AG04450 (cell line): ENCODE results near the gene RPS3A. TPM values are rescaled to one million over a fixed set of nuclear protein-coding genes. Genes with fewer than 3 reads are reported as not detected.

ENCODE experiments used
- CTCF ChIA-PET: fragments of 300-600, 350-600 bp; formaldehyde crosslinking; extraction: SDS; loops from one replicate; lab custom pipeline; 2022; ENCODE audit warnings: antibody characterized with exemption, inconsistent platforms; lab: Charles Lee
- POLR2A ChIA-PET: fragments of 350-600 bp; formaldehyde crosslinking; extraction: SDS; loops from one replicate; lab custom pipeline; 2021; ENCODE audit warnings: antibody characterized with exemption, inconsistent platforms; lab: Yijun Ruan, JAX
- DNase-seq: peaks from one replicate; pipeline ENCODE4 v3.0.0-alpha.2; 2011; ENCODE audit warnings: low read depth, low spot score
- H3K27ac ChIP-seq: one replicate; pipeline ENCODE4 v1.5.1; 2012; ENCODE audit warnings: low read depth, low read length, control low read depth
- H3K27me3 ChIP-seq: one replicate; pipeline ENCODE4 v1.6.0; 2012; ENCODE audit warnings: low read length; ENCODE audit not compliant: control insufficient read depth, insufficient read depth
- H3K4me3 ChIP-seq: 2 replicates; pipeline ENCODE4 v1.5.1; 2011; ENCODE audit warnings: mild to moderate bottlenecking, low read depth, low read length, control low read depth
- H3K9me3 ChIP-seq: 2 replicates; pipeline ENCODE4 v1.5.1; 2012; ENCODE audit warnings: low read length; ENCODE audit not compliant: control insufficient read depth, insufficient read depth
- CTCF ChIP-seq: IDR thresholded peaks from 2 replicates; pipeline ENCODE4 v1.5.1; 2011; ENCODE audit warnings: low read depth, low read length, control low read depth, inconsistent platforms
- polyA plus RNA-seq: library from polyadenylated mRNA; depleted of rRNA; stranded (reverse); fragments of >200 nt; gene quantifications from 2 replicates; pipeline ENCODE4 v1.2.3, GENCODE V29; 2011

The RPS3A gene
- polyA plus RNA-seq, 1 experiment = 4,190 TPM

- ChIA-PET CTCF (interaction anchor here (1.2 to 1.3 kb wide), 2 partner anchors 14 to 17 kb away, joined by 4 read pairs; no protein-coding TSS in a partner anchor), POLR2A (interaction anchor here (0.5 to 1.4 kb wide), 2 partner anchors 9 to 167 kb away, joined by 3 to 5 read pairs; no protein-coding TSS in a partner anchor)
- peak overlapping the region; percentile 97 for H3K4me3 ChIP-seq
- TF ChIP-seq CTCF = no peak
- no peak for DNase-seq
- H3K9me3 ChIP-seq = no peaks in the 10 kb centered on the region
- H3K27ac ChIP-seq = peak overlapping the region; percentile 87
- no peaks in the 10 kb centered on the region for H3K27me3 ChIP-seq
These were observed 569 bp downstream of the RPS3A start for GRCh38 chr4:151099976-151100417.

GRCh38 chr4:151100531-151100930 is 1.1 kb downstream of the RPS3A start:
- no peak for TF ChIP-seq CTCF
- no peak overlapping the region for H3K27ac ChIP-seq
- DNase-seq = no peak
- peak overlapping the region; percentile 97 for H3K4me3 ChIP-seq
- POLR2A ChIA-PET = interaction anchor here (1.4 kb wide), 1 partner anchor 8 kb away, joined by 5 read pairs; no protein-coding TSS in a partner anchor
- no peaks in the 10 kb centered on the region for H3K9me3 ChIP-seq
- no peaks in the 10 kb centered on the region for H3K27me3 ChIP-seq
- CTCF ChIA-PET = interaction anchor here (1.2 to 1.3 kb wide), 2 partner anchors 14 to 17 kb away, joined by 4 read pairs; no protein-coding TSS in a partner anchor

- CTCF ChIA-PET = interaction anchor here (1.6 kb wide), 1 partner anchor 14 kb away, joined by 7 read pairs; no protein-coding TSS in a partner anchor
These were observed 4.3 kb downstream of the RPS3A start for GRCh38 chr4:151103758-151104157.

GRCh38 chr4:151104621-151105020 is 5.2 kb downstream of the RPS3A start:
- H3K27ac ChIP-seq = no peak overlapping the region
- ChIA-PET CTCF (interaction anchor here (0.6 to 1.6 kb wide), 3 partner anchors 13 to 258 kb away, joined by 3 to 7 read pairs (median 3); no protein-coding TSS in a partner anchor), POLR2A (no interaction called here)
- no peaks in the 10 kb centered on the region for H3K9me3 ChIP-seq
- no peak for TF ChIP-seq CTCF
- DNase-seq = no peak
- H3K27me3 ChIP-seq = no peaks in the 10 kb centered on the region
- H3K4me3 ChIP-seq = no peak overlapping the region

More at GRCh38 chr4:151103758-151104157, 4.3 kb downstream of the RPS3A start:
- Histone ChIP-seq H3K27ac (no peak overlapping the region), H3K4me3 (no peak overlapping the region), H3K9me3 (no peaks in the 10 kb centered on the region), H3K27me3 (no peaks in the 10 kb centered on the region)
- no peak for TF ChIP-seq CTCF
- DNase-seq = no peak
- POLR2A ChIA-PET = no interaction called here

GRCh38 chr4:151105454-151106032 is 6.1 kb downstream of the RPS3A start:
- ChIA-PET CTCF (interaction anchor here (0.8 to 1.5 kb wide), 2 partner anchors 12 to 257 kb away, joined by 3 to 4 read pairs; no protein-coding TSS in a partner anchor), POLR2A (no interaction called here)
- Histone ChIP-seq H3K4me3 (no peak overlapping the region), H3K27ac (no peak overlapping the region), H3K9me3 (no peaks in the 10 kb centered on the region), H3K27me3 (no peaks in the 10 kb centered on the region)
- DNase-seq = no peak
- no peak for TF ChIP-seq CTCF
